GM19238 (cell line): ENCODE results near the gene ELOVL6.
"Not testable (repeated sequence)": the region's sequence is repeated elsewhere in the genome, so short reads cannot be mapped to it uniquely, and the experiment has no call there.

Source experiments
- DNase-seq: peaks from one replicate; pipeline ENCODE4 v3.0.0; 2011; ENCODE audit warnings: low spot score; ENCODE audit not compliant: insufficient read length

The ELOVL6 gene

GRCh38 chr4:110128029-110128428 is 70.4 kb downstream of the ELOVL6 start:
- no peak for DNase-seq

- no peak for DNase-seq
These were observed 73.7 kb downstream of the ELOVL6 start for GRCh38 chr4:110124711-110125110.

GRCh38 chr4:110122201-110122600 is 76.2 kb downstream of the ELOVL6 start:
- DNase-seq, result no peak

GRCh38 chr4:110120506-110120905 is 77.9 kb downstream of the ELOVL6 start:
- DNase-seq, result no peak

- no peak for DNase-seq
These were observed 78.5 kb downstream of the ELOVL6 start for GRCh38 chr4:110119880-110120279.

GRCh38 chr4:110119337-110119736 is 79.1 kb downstream of the ELOVL6 start:
- no peak for DNase-seq

- DNase-seq, result no peak
These were observed 86.4 kb downstream of the ELOVL6 start for GRCh38 chr4:110112056-110112455.

GRCh38 chr4:110109455-110109854 is 89.0 kb downstream of the ELOVL6 start:
- no peak for DNase-seq

GRCh38 chr4:110108960-110109359 is 89.5 kb downstream of the ELOVL6 start:
- DNase-seq, result no peak

GRCh38 chr4:110108422-110108821 is 90.0 kb downstream of the ELOVL6 start:
- no peak for DNase-seq

GRCh38 chr4:110107866-110108265 is 90.5 kb downstream of the ELOVL6 start:
- DNase-seq, result no peak

GRCh38 chr4:110106931-110107296 is 91.5 kb downstream of the ELOVL6 start:
- no peak for DNase-seq

- no peak for DNase-seq
These were observed 93.8 kb downstream of the ELOVL6 start for GRCh38 chr4:110104661-110105060.

GRCh38 chr4:110099638-110100037 is 98.8 kb downstream of the ELOVL6 start:
- DNase-seq, result no peak

- no peak for DNase-seq
These were observed 102.0 kb downstream of the ELOVL6 start for GRCh38 chr4:110096405-110096804.

GRCh38 chr4:110092646-110093045 is 105.8 kb downstream of the ELOVL6 start:
- DNase-seq, result no peak

- no peak for DNase-seq
These were observed 106.8 kb downstream of the ELOVL6 start for GRCh38 chr4:110091434-110092140.

- no peak for DNase-seq
These were observed 109.7 kb downstream of the ELOVL6 start for GRCh38 chr4:110088670-110089069.

- no peak for DNase-seq
These were observed 111.2 kb downstream of the ELOVL6 start for GRCh38 chr4:110087070-110087708.

- DNase-seq, result no peak
These were observed 113.3 kb downstream of the ELOVL6 start for GRCh38 chr4:110085131-110085530.

GRCh38 chr4:110084154-110084553 is 114.3 kb downstream of the ELOVL6 start:
- DNase-seq, result no peak

GRCh38 chr4:110078148-110078547 is 120.3 kb downstream of the ELOVL6 start:
- not testable (repeated sequence) for DNase-seq

- DNase-seq, result not testable (repeated sequence)
These were observed 121.6 kb downstream of the ELOVL6 start for GRCh38 chr4:110076828-110077227.
